GM12873 (cell line): Measurements from ENCODE around the gene ASB18.

Experiments used
- CTCF ChIP-seq: IDR thresholded peaks from 2 replicates; pipeline ENCODE4 v1.5.1; 2012; ENCODE audit warnings: low read depth, mild to moderate bottlenecking, moderate library complexity, low read length, control low read depth; ENCODE audit not compliant: insufficient read depth; ENCODE audit errors: missing control alignments

Gene ASB18

GRCh38 chr2:236291911-236292310, 27.7 kb upstream of the ASB18 start:
- TF ChIP-seq CTCF: no peak

- no peak for TF ChIP-seq CTCF
Measured at GRCh38 chr2:236291476-236291875, 27.3 kb upstream of the ASB18 start.

GRCh38 chr2:236290742-236291425, 26.7 kb upstream of the ASB18 start:
- no peak for TF ChIP-seq CTCF

GRCh38 chr2:236289766-236290462, 25.7 kb upstream of the ASB18 start:
- no peak for TF ChIP-seq CTCF

GRCh38 chr2:236287656-236288055, 23.4 kb upstream of the ASB18 start:
- TF ChIP-seq CTCF: no peak

GRCh38 chr2:236286873-236287545, 22.8 kb upstream of the ASB18 start:
- TF ChIP-seq CTCF: no peak

GRCh38 chr2:236284208-236284607, 20.0 kb upstream of the ASB18 start:
- no peak for TF ChIP-seq CTCF
